HepG2 (cell line): Measurements from ENCODE around the gene PRSS2. TPM values are rescaled to one million over a fixed set of nuclear protein-coding genes. Genes with fewer than 3 reads are reported as not detected.
A peak's percentile ranks its signal among the peaks of the same experiment; 100 is the strongest.
"Not testable (repeated sequence)": the region's sequence is repeated elsewhere in the genome, so short reads cannot be mapped to it uniquely, and the experiment has no call there.

Experiments
- ATAC-seq: fragments of 200-7000 bp; cut with Tn5 transposase; 3 replicates; pipeline ENCODE4 v1.9.1; 2020; ENCODE audit warnings: mild to moderate bottlenecking, moderate library complexity
- BruUV-seq: library from RNA; stranded (reverse); fragments of 400-500 nt; replicated peaks from 2 replicates; lab custom pipeline; 2021; lab: Mats Ljungman, UMichigan
- CTCF ChIA-PET: fragments of 300-600 bp; formaldehyde crosslinking; extraction: SDS; loops from one replicate; lab custom pipeline; 2021; ENCODE audit warnings: low total read pairs, inconsistent platforms, low intra/inter-chr PET ratio; lab: Yijun Ruan, JAX
- POLR2A ChIA-PET: fragments of 350-600 bp; sonication (Branson Sonifier 250); formaldehyde crosslinking; loops from one replicate; lab custom pipeline; 2020; ENCODE audit warnings: antibody characterized with exemption, inconsistent platforms; lab: Yijun Ruan, JAX
- DNase-seq: peaks from one replicate; pipeline ENCODE4 v3.0.0-alpha.2; 2015; ENCODE audit warnings: low spot score
- FAIRE-seq: peaks from 3 replicates; lab custom pipeline; 2011; peaks lifted over from hg19 to GRCh38; lab: Jason Lieb, UNC
- H2AFZ ChIP-seq: one replicate; pipeline ENCODE4 v1.6.1; 2011; ENCODE audit warnings: low read length, inconsistent platforms
- H3K27ac ChIP-seq: fragments of 300-600 bp; 3 replicates; pipeline ENCODE4 v1.8.0; 2011; ENCODE audit warnings: mixed run types, mild to moderate bottlenecking, mixed read lengths, low read length, inconsistent platforms; ENCODE audit not compliant: insufficient read depth; ENCODE audit errors: extremely low read length
- H3K27me3 ChIP-seq, 2 experiments: fragments of 200-600 bp in 1 of 2; 2 replicates in 1 of 2; 3 replicates in 1 of 2; pipeline versions ENCODE4 v1.6.0 to v1.8.0; 2011; ENCODE audit warnings: low read length in 2 of 2, mild to moderate bottlenecking in 2 of 2, moderate library complexity in 2 of 2, inconsistent platforms in 1 of 2; ENCODE audit not compliant: insufficient read depth in 2 of 2, control insufficient read depth in 1 of 2
- H3K36me3 ChIP-seq, 2 experiments: fragments of 200-600 bp in 1 of 2; replicated peaks in 1 of 2; 2 replicates in 1 of 2; 3 replicates in 1 of 2; pipeline versions ENCODE4 v1.5.1 to v1.8.0; 2011; ENCODE audit warnings: low read length in 2 of 2, inconsistent platforms in 1 of 2; ENCODE audit not compliant: insufficient read depth in 2 of 2, control insufficient read depth in 1 of 2
- H3K4me1 ChIP-seq: 2 replicates; pipeline ENCODE4 v1.5.1; 2012; ENCODE audit warnings: low read length, inconsistent platforms; ENCODE audit not compliant: insufficient read depth
- H3K4me2 ChIP-seq: 2 replicates; pipeline ENCODE4 v1.6.0; 2011; ENCODE audit warnings: low read depth, low read length, inconsistent platforms
- H3K4me3 ChIP-seq, 3 experiments: fragments of 200-600 bp in 1 of 3; sonication (generic), shearing (Covaris generic) in 1 of 3; replicated peaks in 1 of 3; 2 replicates each; pipeline ENCODE4 v1.5.1; 2011 to 2016; ENCODE audit warnings: low read length in 3 of 3, inconsistent platforms in 2 of 3, low read depth in 2 of 3, mild to moderate bottlenecking in 2 of 3, control low read depth in 1 of 3, mixed read lengths in 1 of 3; ENCODE audit not compliant: insufficient read depth in 1 of 3
- H3K79me2 ChIP-seq: one replicate; pipeline ENCODE4 v1.6.1; 2011; ENCODE audit warnings: low read length, inconsistent platforms; ENCODE audit not compliant: insufficient read depth
- H3K9ac ChIP-seq: 2 replicates; pipeline ENCODE4 v1.6.0; 2011; ENCODE audit warnings: mild to moderate bottlenecking, low read depth, low read length, inconsistent platforms; ENCODE audit not compliant: insufficient read depth
- H3K9me3 ChIP-seq: 2 replicates; pipeline ENCODE4 v1.5.1; 2012; ENCODE audit warnings: mild to moderate bottlenecking, low read length
- H4K20me1 ChIP-seq: 2 replicates; pipeline ENCODE4 v1.6.0; 2011; ENCODE audit warnings: inconsistent platforms, mild to moderate bottlenecking, low read length, moderate library complexity; ENCODE audit not compliant: insufficient read depth
- ATF7 ChIP-seq, 2 experiments: fragments of 450-650 bp in 1 of 2; sonication (generic) in 1 of 2; formaldehyde crosslinking in 1 of 2; IDR thresholded peaks; 2 replicates each; pipeline versions ENCODE4 v1.4.0 to v1.6.1; 2016 to 2020; ENCODE audit warnings: antibody characterized with exemption in 1 of 2, mild to moderate bottlenecking in 1 of 2, missing genetic modification reagents in 1 of 2
- DNMT1 ChIP-seq: sonication (generic); formaldehyde crosslinking; IDR thresholded peaks from 2 replicates; pipeline ENCODE4 v1.5.1; 2020; ENCODE audit warnings: mild to moderate bottlenecking, missing genetic modification reagents
- ELF3 ChIP-seq: IDR thresholded peaks from 2 replicates; pipeline ENCODE4 v1.6.1; 2016; ENCODE audit warnings: missing genetic modification reagents, missing compliant biosample characterization
- ETV5 ChIP-seq: IDR thresholded peaks from 2 replicates; pipeline ENCODE4 v1.6.1; 2018; ENCODE audit warnings: missing biosample characterization, missing genetic modification reagents, inconsistent platforms, borderline replicate concordance
- GABPA ChIP-seq, 2 experiments: IDR thresholded peaks; 2 replicates each; pipeline ENCODE4 v1.6.1; 2011 to 2016; ENCODE audit warnings: low read depth in 2 of 2, low read length in 1 of 2, missing biosample characterization in 1 of 2, missing genetic modification characterization in 1 of 2
- JUND ChIP-seq: sonication (generic); formaldehyde crosslinking; IDR thresholded peaks from 2 replicates; pipeline ENCODE4 v1.8.0; 2022; ENCODE audit warnings: mild to moderate bottlenecking, missing genetic modification reagents
- KDM3A ChIP-seq: IDR thresholded peaks from 2 replicates; pipeline ENCODE4 v1.6.1; 2018; ENCODE audit warnings: low read depth, missing compliant biosample characterization
- KLF12 ChIP-seq: sonication (generic); formaldehyde crosslinking; IDR thresholded peaks from 2 replicates; pipeline ENCODE4 v1.4.0; 2020; ENCODE audit warnings: missing genetic modification reagents, borderline replicate concordance
- MIER3 ChIP-seq: IDR thresholded peaks from 2 replicates; pipeline ENCODE4 v1.6.1; 2016; ENCODE audit warnings: missing compliant biosample characterization, borderline replicate concordance
- MTF1 ChIP-seq: sonication (generic); formaldehyde crosslinking; IDR thresholded peaks from 2 replicates; pipeline ENCODE4 v1.5.0; 2020; ENCODE audit warnings: missing genetic modification reagents
- MTF2 ChIP-seq: sonication (generic); formaldehyde crosslinking; IDR thresholded peaks from 2 replicates; pipeline ENCODE4 v1.5.0; 2020; ENCODE audit warnings: missing genetic modification reagents, borderline replicate concordance
- RFX1 ChIP-seq: fragments of 450-650 bp; IDR thresholded peaks from 2 replicates; pipeline ENCODE4 v1.6.1; 2017
- ZNF30 ChIP-seq: sonication (generic); formaldehyde crosslinking; IDR thresholded peaks from 2 replicates; pipeline ENCODE4 v1.5.0; 2020; ENCODE audit warnings: mild to moderate bottlenecking, missing genetic modification reagents
- ZNF691 ChIP-seq: sonication (generic); formaldehyde crosslinking; IDR thresholded peaks from 2 replicates; pipeline ENCODE4 v1.4.0; 2020; ENCODE audit warnings: missing genetic modification reagents, low read depth, mild to moderate bottlenecking, borderline replicate concordance
- ZNF709 ChIP-seq: sonication (generic); formaldehyde crosslinking; IDR thresholded peaks from 2 replicates; pipeline ENCODE4 v1.5.0; 2020; ENCODE audit warnings: mild to moderate bottlenecking, missing genetic modification reagents
- WGBS: methylation state at CpG from one replicate; pipeline ENCODE4 v1.1.6; 2017; ENCODE audit warnings: low lambda C conversion rate; 5-methylcytosine and 5-hydroxymethylcytosine counted together
- in situ Hi-C: cut with HindIII; loops from 2 replicates; pipeline ENCODE4 v1.10.0; 2017; ENCODE audit warnings: low pct_unique_long_range_greater_than_20kb; ENCODE audit not compliant: extremely low pct_ligation_motif_present
- intact Hi-C: fragments of 100-400 bp; cut with micrococcal nuclease; formaldehyde crosslinking; loops from one replicate; pipeline ENCODE4 v1.10.0; 2022; ENCODE audit not compliant: unreplicated experiment
- polyA plus RNA-seq, 8 experiments: library from polyadenylated mRNA; depleted of rRNA in 3 of 8; stranded (reverse) in 7 of 8; unstranded in 1 of 8; fragments of >200 nt; fragmentation: Illumina TruSeq in 4 of 8; extraction: Trizol in 4 of 8; gene quantifications; 2 replicates each; pipeline versions ENCODE4 v1.2.1 to v1.2.3, GENCODE V29; 2011 to 2016; ENCODE audit warnings: low read depth in 4 of 8, missing spikeins in 1 of 8, mixed read lengths in 1 of 8; ENCODE audit not compliant: insufficient read depth in 1 of 8
- total RNA-seq, 5 experiments: library from RNA; depleted of rRNA; stranded (reverse); fragments of >200 nt; fragmentation: Illumina TruSeq; extraction: Trizol; gene quantifications; 2 replicates each; pipeline ENCODE4 v1.2.3, GENCODE V29; 2016; ENCODE audit warnings: low read depth in 1 of 5
- TF ChIP-seq, protein P1 (sequence below): sonication (generic); formaldehyde crosslinking; IDR thresholded peaks from 2 replicates; pipeline ENCODE4 v1.8.0; 2023; ENCODE audit warnings: mild to moderate bottlenecking, missing genetic modification reagents

Gene PRSS2
- total and polyA plus RNA-seq, 2 of the 13 experiments (the other 11 are each of a cell fraction or from before 2014, with no cell fraction given): not detected

GRCh38 chr7:142751526-142752175, 19.1 kb upstream of the PRSS2 start:
- POLR2A ChIA-PET; H3K9ac ChIP-seq; H3K9me3 ChIP-seq; H3K4me3 ChIP-seq; intact Hi-C loops; H3K4me1 ChIP-seq; H3K36me3 ChIP-seq; TF ChIP-seq ATF7 (CRISPR knock-in tag; IDR thresholded peaks at IDR 0.05): not testable (repeated sequence)
- 23% methylated on average over 10 of the region's 14 CpGs for WGBS
- TF ChIP-seq ATF7 (IDR thresholded peaks at IDR 0.05): peak; percentile 31; the same call in 1 of the 2 replicates
- TF ChIP-seq, all 625 proteins: peak for 1; not testable (repeated sequence) for 624
- DNase-seq, CTCF ChIA-PET, FAIRE-seq, H3K27ac ChIP-seq, H3K4me2 ChIP-seq, BruUV-seq, H2AFZ ChIP-seq, H3K79me2 ChIP-seq, ATAC-seq, in situ Hi-C loops, H4K20me1 ChIP-seq: not testable (repeated sequence)
- peaks cover 0 to 17% of the 10 kb centered on the region in 2 experiments; a peak in 2 of 5 replicates for H3K27me3 ChIP-seq

GRCh38 chr7:142752376-142753225, 18.2 kb upstream of the PRSS2 start:
- BruUV-seq: no TSS peak
- FAIRE-seq: no peak
- TF ChIP-seq MTF2 (no peak), KLF12 (CRISPR knock-in tag) (no peak), MIER3 (no peak), KDM3A (CRISPR knock-in tag) (no peak), ELF3 (CRISPR knock-in tag) (no peak), RFX1 (no peak), ETV5 (CRISPR knock-in tag) (no peak), MTF1 (no peak), ZNF709 (CRISPR knock-in tag) (no peak), GABPA (IDR thresholded peaks at IDR 0.05; ENCODE audit: low read depth, low read length) (no peak), GABPA (CRISPR knock-in tag; IDR thresholded peaks at IDR 0.05; ENCODE audit: low read depth) (no peak), ZNF691 (no peak), DNMT1 (no peak), ZNF30 (CRISPR knock-in tag) (no peak), JUND (CRISPR knock-in tag) (no peak)
- TF ChIP-seq, protein P1, sequence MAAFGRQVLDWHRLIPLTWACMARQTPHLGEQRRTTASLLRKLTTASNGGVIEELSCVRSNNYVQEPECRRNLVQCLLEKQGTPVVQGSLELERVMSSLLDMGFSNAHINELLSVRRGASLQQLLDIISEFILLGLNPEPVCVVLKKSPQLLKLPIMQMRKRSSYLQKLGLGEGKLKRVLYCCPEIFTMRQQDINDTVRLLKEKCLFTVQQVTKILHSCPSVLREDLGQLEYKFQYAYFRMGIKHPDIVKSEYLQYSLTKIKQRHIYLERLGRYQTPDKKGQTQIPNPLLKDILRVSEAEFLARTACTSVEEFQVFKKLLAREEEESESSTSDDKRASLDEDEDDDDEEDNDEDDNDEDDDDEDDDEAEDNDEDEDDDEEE (CRISPR knock-in tag): no peak

More at GRCh38 chr7:142752376-142753225, 18.2 kb upstream of the PRSS2 start:
- H3K9ac ChIP-seq: no peak overlapping the region
- 0% methylated on average over 3 of the region's 3 CpGs for WGBS
- peaks cover 0 to 17% of the 10 kb centered on the region in 2 experiments; a peak in 2 of 5 replicates for H3K27me3 ChIP-seq
- ChIA-PET POLR2A (no interaction called here), CTCF (no interaction called here)
- DNase-seq (no peak), ATAC-seq (no peak)
- no peak overlapping the region for H3K27ac ChIP-seq
- H3K4me1 ChIP-seq: no peaks in the 10 kb centered on the region
- no peaks in the 10 kb centered on the region for H4K20me1 ChIP-seq
- H3K9me3 ChIP-seq: no peaks in the 10 kb centered on the region
- no peaks in the 10 kb centered on the region for H3K36me3 ChIP-seq
- H3K4me2 ChIP-seq: no peak overlapping the region
- intact Hi-C loops: no loop called here
- H2AFZ ChIP-seq: no peak overlapping the region
- no peaks in the 10 kb centered on the region for H3K79me2 ChIP-seq
- no peak overlapping the region for H3K4me3 ChIP-seq
- in situ Hi-C loops: no loop called here
